UCSD-AML1 (cell line): ENCODE results near the gene ATP6V1B1.
"Not testable (repeated sequence)": the region's sequence is repeated elsewhere in the genome, so short reads cannot be mapped to it uniquely, and the experiment has no call there.

Experiments used
- DNase-seq: peaks from one replicate; lab custom pipeline; 2025; ENCODE audit not compliant: unreplicated experiment; lab: John Stamatoyannopoulos, UW

The ATP6V1B1 gene

GRCh38 chr2:71005271-71006202, 69.8 kb downstream of the ATP6V1B1 start:
- no peak for DNase-seq

DNA sequence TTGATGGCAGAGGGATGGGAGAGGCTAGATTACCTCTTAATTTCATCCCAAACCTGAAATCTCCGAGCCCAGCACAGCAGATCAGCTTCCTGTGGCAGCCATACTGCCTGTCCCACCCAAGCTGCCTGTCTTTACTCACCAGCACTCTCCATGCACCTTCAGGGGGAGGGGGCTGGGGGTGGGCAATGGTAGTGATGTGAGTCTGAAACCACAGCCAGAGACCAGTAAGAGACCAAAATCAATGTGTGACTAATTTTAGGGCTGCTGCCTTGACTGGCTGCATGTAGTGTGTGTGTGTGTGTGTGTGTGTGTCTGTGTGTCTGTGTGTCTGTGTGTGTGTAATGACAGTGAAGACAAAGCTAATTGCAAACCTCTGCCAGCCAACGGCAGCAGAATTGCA, 70.6 kb downstream of the ATP6V1B1 start:
- DNase-seq: no peak

DNA sequence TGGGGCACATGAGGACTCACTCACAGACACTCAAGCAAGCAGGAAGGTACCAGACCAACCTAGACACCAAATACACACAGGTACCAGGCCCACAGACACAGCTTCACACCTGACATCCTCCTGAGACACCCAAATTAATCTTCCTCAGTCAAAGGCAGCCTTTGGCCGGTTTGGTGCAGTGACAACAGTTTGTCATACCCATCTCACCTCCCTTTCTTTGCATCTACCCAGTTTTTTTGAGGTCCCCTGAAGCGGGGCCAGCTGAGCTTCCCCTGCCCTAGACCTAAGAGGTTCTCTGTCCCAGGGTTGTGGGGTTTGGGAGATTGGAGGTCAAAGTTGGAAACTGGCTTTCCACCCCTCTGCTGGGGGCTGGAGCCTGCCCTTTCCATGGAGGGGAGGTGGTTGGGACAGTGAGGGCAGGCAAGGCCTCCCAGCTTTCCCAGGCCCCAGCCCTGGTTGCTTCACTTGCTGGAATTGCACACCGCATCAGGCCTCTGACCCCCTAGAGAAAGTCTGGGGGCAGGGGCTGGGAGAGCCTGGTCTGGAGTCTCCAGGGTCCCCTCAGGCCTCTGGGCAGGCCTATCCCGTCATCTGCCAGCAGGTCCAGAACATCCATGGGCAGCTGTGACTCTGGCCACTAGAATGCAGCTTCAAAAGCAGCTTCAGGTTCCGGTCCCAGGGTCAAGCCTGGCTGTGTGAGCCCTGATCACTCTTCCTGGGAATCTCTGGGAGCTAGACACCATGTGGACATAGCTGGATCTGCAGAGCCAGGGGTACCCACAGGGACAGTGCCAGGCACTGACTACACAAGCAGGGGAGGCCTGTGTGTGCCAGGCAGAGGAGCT, 71.5 kb downstream of the ATP6V1B1 start:
- no peak for DNase-seq

DNA sequence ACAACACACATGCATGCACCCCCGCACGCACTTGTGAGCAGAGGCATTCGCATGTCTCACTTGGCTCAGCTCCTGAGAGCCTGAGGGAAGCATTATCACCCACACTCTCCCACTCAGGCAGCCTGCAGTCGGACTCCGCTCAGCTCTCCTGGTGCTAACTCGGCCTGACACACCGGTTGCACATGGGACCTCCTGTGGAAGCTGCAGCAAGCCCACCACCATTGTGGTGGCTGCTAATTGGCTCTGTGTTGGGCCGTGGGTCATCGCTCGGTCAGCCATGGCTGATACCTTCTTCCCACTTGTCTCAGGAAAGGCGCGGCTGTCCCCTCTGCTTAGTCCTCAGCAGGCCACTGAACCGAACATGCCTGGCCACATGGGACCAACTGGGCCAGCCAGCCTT, 72.6 kb downstream of the ATP6V1B1 start:
- DNase-seq: no peak

GRCh38 chr2:71011786-71012185, 76.1 kb downstream of the ATP6V1B1 start:
- not testable (repeated sequence) for DNase-seq
